Breast epithelium (tissue), 3 donors: ENCODE data around the gene RERG.

Source experiments
- CTCF ChIP-seq, 3 donors: fragments of 450-650 bp; IDR thresholded peaks; one replicate each; pipeline ENCODE4 v1.5.1; 2016 to 2017; ENCODE audit warnings: antibody characterized with exemption in 3 of 3, mild to moderate bottlenecking in 3 of 3, moderate library complexity in 3 of 3
- POLR2A ChIP-seq: fragments of 450-650 bp; IDR thresholded peaks from one replicate; pipeline ENCODE4 v1.6.1; 2016; ENCODE audit warnings: antibody characterized with exemption, mild to moderate bottlenecking, moderate library complexity
- POLR2AphosphoS5 ChIP-seq, 3 donors: sonication (generic); formaldehyde crosslinking; IDR thresholded peaks; one replicate each; pipeline ENCODE4 v1.6.1; 2017; ENCODE audit warnings: antibody characterized with exemption in 3 of 3

- TF ChIP-seq POLR2AphosphoS5 (IDR thresholded peaks at IDR 0.05) (no peak), CTCF (IDR thresholded peaks at IDR 0.05) (no peak), POLR2A (no peak)
Measured at GRCh38 chr12:15142711-15143110, 78.5 kb downstream of the RERG start.
